GM12878 (cell line): Measurements from ENCODE around the gene IL11. TPM values are rescaled to one million over a fixed set of nuclear protein-coding genes. Genes with fewer than 3 reads are reported as not detected.

Experiments used
- BMI1 ChIP-seq: fragments of 450-650 bp; IDR thresholded peaks from 2 replicates; pipeline ENCODE4 v1.6.1; 2016; ENCODE audit warnings: mild to moderate bottlenecking, moderate library complexity, borderline replicate concordance
- EP300 ChIP-seq, 2 experiments: fragments of 150-350 bp in 1 of 2; IDR thresholded peaks; 2 replicates each; pipeline ENCODE4 v1.6.1; 2011 to 2012; ENCODE audit warnings: low read depth in 2 of 2, low read length in 2 of 2, borderline replicate concordance in 1 of 2, improper control_type of control experiment in 1 of 2, inconsistent platforms in 1 of 2; ENCODE audit not compliant: control insufficient read depth in 1 of 2
- FOXM1 ChIP-seq: IDR thresholded peaks from 2 replicates; pipeline ENCODE4 v1.6.1; 2012; ENCODE audit warnings: low read depth, mild to moderate bottlenecking, inconsistent platforms, low read length, moderate library complexity
- GABPA ChIP-seq: IDR thresholded peaks from 2 replicates; pipeline ENCODE4 v1.6.1; 2014; ENCODE audit warnings: antibody characterized with exemption, low read depth, mild to moderate bottlenecking, inconsistent platforms
- IKZF1 ChIP-seq: fragments of 450-650 bp; conservative IDR thresholded peaks from 2 replicates; pipeline ENCODE4 v1.6.1; 2017; ENCODE audit warnings: antibody characterized with exemption, mild to moderate bottlenecking
- KDM1A ChIP-seq: fragments of 200-600 bp; sonication (generic); IDR thresholded peaks from 2 replicates; pipeline ENCODE4 v1.6.1; 2016; ENCODE audit warnings: borderline replicate concordance
- LARP7 ChIP-seq: fragments of 450-650 bp; IDR thresholded peaks from 2 replicates; pipeline ENCODE4 v1.6.1; 2017; ENCODE audit warnings: mild to moderate bottlenecking
- MTA2 ChIP-seq: fragments of 450-650 bp; IDR thresholded peaks from 2 replicates; pipeline ENCODE4 v1.6.1; 2016; ENCODE audit warnings: low read depth, mild to moderate bottlenecking, moderate library complexity
- NFIC ChIP-seq: IDR thresholded peaks from 2 replicates; pipeline ENCODE4 v1.6.1; 2012; ENCODE audit warnings: low read depth, mild to moderate bottlenecking, inconsistent platforms, low read length, moderate library complexity
- SMAD5 ChIP-seq: IDR thresholded peaks from 2 replicates; pipeline ENCODE4 v1.6.1; 2016; ENCODE audit warnings: antibody characterized with exemption, low read depth
- polyA plus RNA-seq, 11 experiments: library from polyadenylated mRNA; depleted of rRNA in 4 of 11; unstranded in 6 of 11; stranded (reverse) in 5 of 11; fragments of >200 nt; fragmentation: Nextera tagmentation in 4 of 11; fragmentation: Illumina TruSeq in 1 of 11; extraction: Ambion mirVana in 4 of 11; extraction: Trizol in 1 of 11; gene quantifications; 1 replicate in 1 of 11; 2 replicates in 10 of 11; pipeline versions ENCODE4 v1.2.1 to v1.2.3, GENCODE V29; 2011 to 2016; ENCODE audit warnings: inconsistent platforms in 2 of 11, missing spikeins in 2 of 11, low read depth in 1 of 11
- total RNA-seq, 4 experiments: library from RNA; depleted of rRNA in 3 of 4; stranded (reverse); fragments of >200 nt in 3 of 4; fragmentation: Illumina TruSeq in 1 of 4; extraction: Trizol in 1 of 4; gene quantifications; 2 replicates each; pipeline versions ENCODE4 v1.2.1 to v1.2.3, GENCODE V29; 2013 to 2021
- TF ChIP-seq, protein P1 (sequence below): IDR thresholded peaks from 2 replicates; pipeline ENCODE4 v1.6.1; 2012; ENCODE audit warnings: low read length, inconsistent platforms
- TF ChIP-seq, protein P2 (sequence below): fragments of 450-650 bp; IDR thresholded peaks from 2 replicates; pipeline ENCODE4 v1.6.1; 2017; ENCODE audit warnings: mild to moderate bottlenecking, low read depth, inconsistent platforms; ENCODE audit not compliant: poor library complexity, severe bottlenecking
- TF ChIP-seq, protein P3 (sequence below): fragments of 450-650 bp; formaldehyde crosslinking; IDR thresholded peaks from 2 replicates; pipeline ENCODE4 v1.5.0; 2022; ENCODE audit warnings: mild to moderate bottlenecking, missing genetic modification characterization
- TF ChIP-seq, protein P4 (sequence below): IDR thresholded peaks from 2 replicates; pipeline ENCODE4 v1.6.1; 2012; ENCODE audit warnings: low read depth, low read length, improper control_type of control experiment
- TF ChIP-seq, protein P5 (sequence below): IDR thresholded peaks from 2 replicates; pipeline ENCODE4 v1.6.1; 2011; ENCODE audit warnings: low read depth, mild to moderate bottlenecking, low read length, moderate library complexity, borderline replicate concordance; ENCODE audit errors: extremely low read depth

IL11 gene
- total and polyA plus RNA-seq, 10 of the 15 experiments (the other 5 are each of a cell fraction or from before 2014, with no cell fraction given) = 0.15 TPM; not detected in 9

DNA sequence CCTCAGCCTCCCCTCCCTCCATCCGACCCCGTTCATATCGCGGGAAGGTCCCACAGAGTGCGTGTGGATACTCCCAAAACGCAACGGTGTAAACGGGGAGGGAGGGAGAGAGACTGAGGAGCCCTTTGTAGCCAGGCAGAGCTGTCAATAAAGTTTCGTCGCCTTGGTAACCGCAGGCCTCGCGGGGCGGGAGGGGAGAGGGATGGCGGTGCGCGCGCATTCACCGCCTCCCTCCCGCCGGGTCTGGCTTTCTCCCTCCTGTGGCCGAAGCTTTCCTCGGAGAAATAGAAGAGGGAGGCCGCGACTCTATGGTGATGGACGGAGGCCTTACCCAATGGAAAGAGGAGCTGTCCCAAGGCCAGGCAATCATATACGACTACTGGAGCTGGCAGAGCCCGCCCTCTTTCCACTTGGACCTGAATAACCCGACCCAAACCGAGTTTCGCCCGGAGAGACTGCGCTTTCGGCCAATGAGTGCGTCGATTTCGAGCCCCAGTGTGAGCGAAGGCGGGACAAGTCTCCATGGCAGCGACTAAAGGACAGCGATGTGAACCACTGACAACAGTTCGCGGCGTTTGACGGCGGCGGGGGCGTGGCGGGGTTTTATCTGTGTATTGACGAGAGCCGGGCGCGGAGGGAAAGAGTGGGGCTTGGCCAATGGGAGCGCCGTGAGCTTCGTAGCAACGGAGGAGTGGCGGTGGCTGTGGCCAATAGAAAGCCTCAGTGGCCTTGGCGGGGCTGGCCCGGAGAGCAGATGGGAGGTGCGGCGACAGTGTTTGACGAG, 31.0 kb downstream of the IL11 start, which contains the start of gene KMT5C (continued):
- TF ChIP-seq, protein P1, sequence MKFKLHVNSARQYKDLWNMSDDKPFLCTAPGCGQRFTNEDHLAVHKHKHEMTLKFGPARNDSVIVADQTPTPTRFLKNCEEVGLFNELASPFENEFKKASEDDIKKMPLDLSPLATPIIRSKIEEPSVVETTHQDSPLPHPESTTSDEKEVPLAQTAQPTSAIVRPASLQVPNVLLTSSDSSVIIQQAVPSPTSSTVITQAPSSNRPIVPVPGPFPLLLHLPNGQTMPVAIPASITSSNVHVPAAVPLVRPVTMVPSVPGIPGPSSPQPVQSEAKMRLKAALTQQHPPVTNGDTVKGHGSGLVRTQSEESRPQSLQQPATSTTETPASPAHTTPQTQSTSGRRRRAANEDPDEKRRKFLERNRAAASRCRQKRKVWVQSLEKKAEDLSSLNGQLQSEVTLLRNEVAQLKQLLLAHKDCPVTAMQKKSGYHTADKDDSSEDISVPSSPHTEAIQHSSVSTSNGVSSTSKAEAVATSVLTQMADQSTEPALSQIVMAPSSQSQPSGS = no peak
- TF ChIP-seq LARP7 (no peak), BMI1 (peak; percentile 94), IKZF1 (peak; percentile 51), NFIC (no peak), EP300 (IDR thresholded peaks at IDR 0.05; ENCODE audit: borderline replicate concordance in 1 of 2, control insufficient read depth in 1 of 2, low read depth in 2 of 2, low read length in 2 of 2) (no peak), GABPA (no peak), KDM1A (no peak), FOXM1 (no peak), SMAD5 (no peak), MTA2 (no peak)
- TF ChIP-seq, protein P2, sequence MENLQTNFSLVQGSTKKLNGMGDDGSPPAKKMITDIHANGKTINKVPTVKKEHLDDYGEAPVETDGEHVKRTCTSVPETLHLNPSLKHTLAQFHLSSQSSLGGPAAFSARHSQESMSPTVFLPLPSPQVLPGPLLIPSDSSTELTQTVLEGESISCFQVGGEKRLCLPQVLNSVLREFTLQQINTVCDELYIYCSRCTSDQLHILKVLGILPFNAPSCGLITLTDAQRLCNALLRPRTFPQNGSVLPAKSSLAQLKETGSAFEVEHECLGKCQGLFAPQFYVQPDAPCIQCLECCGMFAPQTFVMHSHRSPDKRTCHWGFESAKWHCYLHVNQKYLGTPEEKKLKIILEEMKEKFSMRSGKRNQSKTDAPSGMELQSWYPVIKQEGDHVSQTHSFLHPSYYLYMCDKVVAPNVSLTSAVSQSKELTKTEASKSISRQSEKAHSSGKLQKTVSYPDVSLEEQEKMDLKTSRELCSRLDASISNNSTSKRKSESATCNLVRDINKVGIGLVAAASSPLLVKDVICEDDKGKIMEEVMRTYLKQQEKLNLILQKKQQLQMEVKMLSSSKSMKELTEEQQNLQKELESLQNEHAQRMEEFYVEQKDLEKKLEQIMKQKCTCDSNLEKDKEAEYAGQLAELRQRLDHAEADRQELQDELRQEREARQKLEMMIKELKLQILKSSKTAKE = peak; percentile 77
- TF ChIP-seq, protein P3, sequence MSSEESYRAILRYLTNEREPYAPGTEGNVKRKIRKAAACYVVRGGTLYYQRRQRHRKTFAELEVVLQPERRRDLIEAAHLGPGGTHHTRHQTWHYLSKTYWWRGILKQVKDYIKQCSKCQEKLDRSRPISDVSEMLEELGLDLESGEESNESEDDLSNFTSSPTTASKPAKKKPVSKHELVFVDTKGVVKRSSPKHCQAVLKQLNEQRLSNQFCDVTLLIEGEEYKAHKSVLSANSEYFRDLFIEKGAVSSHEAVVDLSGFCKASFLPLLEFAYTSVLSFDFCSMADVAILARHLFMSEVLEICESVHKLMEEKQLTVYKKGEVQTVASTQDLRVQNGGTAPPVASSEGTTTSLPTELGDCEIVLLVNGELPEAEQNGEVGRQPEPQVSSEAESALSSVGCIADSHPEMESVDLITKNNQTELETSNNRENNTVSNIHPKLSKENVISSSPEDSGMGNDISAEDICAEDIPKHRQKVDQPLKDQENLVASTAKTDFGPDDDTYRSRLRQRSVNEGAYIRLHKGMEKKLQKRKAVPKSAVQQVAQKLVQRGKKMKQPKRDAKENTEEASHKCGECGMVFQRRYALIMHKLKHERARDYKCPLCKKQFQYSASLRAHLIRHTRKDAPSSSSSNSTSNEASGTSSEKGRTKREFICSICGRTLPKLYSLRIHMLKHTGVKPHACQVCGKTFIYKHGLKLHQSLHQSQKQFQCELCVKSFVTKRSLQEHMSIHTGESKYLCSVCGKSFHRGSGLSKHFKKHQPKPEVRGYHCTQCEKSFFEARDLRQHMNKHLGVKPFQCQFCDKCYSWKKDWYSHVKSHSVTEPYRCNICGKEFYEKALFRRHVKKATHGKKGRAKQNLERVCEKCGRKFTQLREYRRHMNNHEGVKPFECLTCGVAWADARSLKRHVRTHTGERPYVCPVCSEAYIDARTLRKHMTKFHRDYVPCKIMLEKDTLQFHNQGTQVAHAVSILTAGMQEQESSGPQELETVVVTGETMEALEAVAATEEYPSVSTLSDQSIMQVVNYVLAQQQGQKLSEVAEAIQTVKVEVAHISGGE = no peak
- TF ChIP-seq, protein P4, sequence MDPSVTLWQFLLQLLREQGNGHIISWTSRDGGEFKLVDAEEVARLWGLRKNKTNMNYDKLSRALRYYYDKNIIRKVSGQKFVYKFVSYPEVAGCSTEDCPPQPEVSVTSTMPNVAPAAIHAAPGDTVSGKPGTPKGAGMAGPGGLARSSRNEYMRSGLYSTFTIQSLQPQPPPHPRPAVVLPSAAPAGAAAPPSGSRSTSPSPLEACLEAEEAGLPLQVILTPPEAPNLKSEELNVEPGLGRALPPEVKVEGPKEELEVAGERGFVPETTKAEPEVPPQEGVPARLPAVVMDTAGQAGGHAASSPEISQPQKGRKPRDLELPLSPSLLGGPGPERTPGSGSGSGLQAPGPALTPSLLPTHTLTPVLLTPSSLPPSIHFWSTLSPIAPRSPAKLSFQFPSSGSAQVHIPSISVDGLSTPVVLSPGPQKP = no peak
- TF ChIP-seq, protein P5, sequence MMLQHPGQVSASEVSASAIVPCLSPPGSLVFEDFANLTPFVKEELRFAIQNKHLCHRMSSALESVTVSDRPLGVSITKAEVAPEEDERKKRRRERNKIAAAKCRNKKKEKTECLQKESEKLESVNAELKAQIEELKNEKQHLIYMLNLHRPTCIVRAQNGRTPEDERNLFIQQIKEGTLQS = no peak
